ENCODE results near the gene SPOCK1.

SPOCK1 gene

DNA sequence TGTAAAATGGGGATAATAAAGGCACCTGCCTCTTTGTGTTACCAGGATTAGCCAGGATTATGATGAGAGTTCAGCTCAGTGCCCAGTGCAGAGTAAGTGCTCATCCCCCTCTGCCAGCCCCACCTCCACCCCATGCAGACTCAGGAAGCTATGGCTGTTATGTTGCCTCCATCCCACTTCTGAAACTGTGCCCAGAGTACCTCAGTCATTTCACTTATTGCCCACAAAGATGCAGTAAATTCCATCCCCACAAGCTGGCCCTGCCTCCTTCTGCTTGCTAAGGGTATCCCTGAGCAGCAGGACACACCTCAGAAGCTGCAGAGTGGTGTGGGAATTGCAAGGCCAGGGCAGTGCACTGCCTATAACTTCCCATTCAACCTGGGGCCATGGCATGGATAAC is 415.1 kb downstream of the SPOCK1 start:
- H3K14ac ChIP-seq (ENCODE audit: low read length in 2 of 2): no peak overlapping the region
- H3K4me3 ChIP-seq (ENCODE audit: insufficient read depth in 1 of 2, low read depth in 1 of 2, low read length in 2 of 2): no peak overlapping the region
- H3K27me3 ChIP-seq (ENCODE audit: control insufficient read depth in 1 of 2, insufficient read depth in 1 of 2, low read length in 2 of 2): peaks cover 0 to 18% of the 10 kb centered on the region in 2 experiments
- no peak overlapping the region for H3K27ac ChIP-seq (ENCODE audit: low read length, poor library complexity, severe bottlenecking)
- H3K18ac ChIP-seq (ENCODE audit: low read depth in 1 of 2, low read length in 2 of 2): no peak overlapping the region
- no peaks in the 10 kb centered on the region for H3K79me1 ChIP-seq (replicated peaks; ENCODE audit: low read length, poor library complexity, severe bottlenecking)
- no peak overlapping the region for H4K8ac ChIP-seq (ENCODE audit: low read length)
- H3K9ac ChIP-seq (ENCODE audit: low read length): no peak overlapping the region
- H2BK120ac ChIP-seq (ENCODE audit: low read depth, low read length): no peak overlapping the region
- H3K4me2 ChIP-seq (ENCODE audit: low read length, poor library complexity, severe bottlenecking): no peak overlapping the region
- no peak overlapping the region for H2BK5ac ChIP-seq (ENCODE audit: low read depth, low read length, poor library complexity, severe bottlenecking)
- no peak overlapping the region for H2AK5ac ChIP-seq (ENCODE audit: low read length, severe bottlenecking)
- H3K36me3 ChIP-seq (ENCODE audit: control insufficient read depth in 1 of 2, insufficient read depth in 2 of 2, low read depth in 1 of 2, low read length in 2 of 2): no peaks in the 10 kb centered on the region
- no peak for DNase-seq
- H2BK15ac ChIP-seq (ENCODE audit: low read depth, poor library complexity, severe bottlenecking): no peak overlapping the region
- H3K9me3 ChIP-seq (ENCODE audit: control insufficient read depth, low read length): no peaks in the 10 kb centered on the region
- no peak overlapping the region for H3K4ac ChIP-seq (ENCODE audit: low read depth in 1 of 2, low read length in 2 of 2)
- H3K4me1 ChIP-seq (ENCODE audit: control insufficient read depth, insufficient read depth, low read depth, low read length): no peaks in the 10 kb centered on the region
- H2BK12ac ChIP-seq (ENCODE audit: low read length in 2 of 2): no peak overlapping the region
- no peak overlapping the region for H3K23ac ChIP-seq (ENCODE audit: low read length in 2 of 2)
- no peak overlapping the region for H2AFZ ChIP-seq (ENCODE audit: low read depth, low read length)
- H4K91ac ChIP-seq (ENCODE audit: low read length): no peak overlapping the region

DNA sequence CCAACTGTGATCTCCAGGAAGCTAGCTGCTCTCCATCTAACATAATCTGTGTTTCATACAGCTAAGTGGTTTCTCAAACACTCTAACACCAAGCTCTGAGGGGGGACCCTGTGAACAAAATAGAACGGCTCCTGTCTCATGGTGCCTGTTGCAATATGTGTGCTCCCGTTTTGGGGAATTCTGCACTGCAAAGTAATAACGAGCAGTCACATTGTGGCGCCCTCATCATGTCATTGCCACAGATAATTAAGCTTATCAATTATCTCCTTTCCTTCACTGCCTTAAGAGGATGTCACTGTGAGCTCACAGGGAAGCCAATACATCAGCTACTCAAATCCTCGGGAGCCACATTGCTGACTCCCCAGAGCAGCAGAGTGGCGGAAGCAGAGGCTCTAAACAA is 416.2 kb downstream of the SPOCK1 start:
- H2BK5ac ChIP-seq (ENCODE audit: low read depth, low read length, poor library complexity, severe bottlenecking): no peak overlapping the region
- no peak overlapping the region for H3K9ac ChIP-seq (ENCODE audit: low read length)
- H4K8ac ChIP-seq (ENCODE audit: low read length): no peak overlapping the region
- 88% methylated on average over 6 of the region's 6 CpGs for WGBS
- no peak overlapping the region for H2BK12ac ChIP-seq (ENCODE audit: low read length in 2 of 2)
- no peak for DNase-seq
- no peaks in the 10 kb centered on the region for H3K36me3 ChIP-seq (ENCODE audit: control insufficient read depth in 1 of 2, insufficient read depth in 2 of 2, low read depth in 1 of 2, low read length in 2 of 2)
- no peak overlapping the region for H4K91ac ChIP-seq (ENCODE audit: low read length)
- no peak overlapping the region for H3K4me2 ChIP-seq (ENCODE audit: low read length, poor library complexity, severe bottlenecking)
- no peak overlapping the region for H2AFZ ChIP-seq (ENCODE audit: low read depth, low read length)
- no peak overlapping the region for H3K23ac ChIP-seq (ENCODE audit: low read length in 2 of 2)
- H3K4me3 ChIP-seq (ENCODE audit: insufficient read depth in 1 of 2, low read depth in 1 of 2, low read length in 2 of 2): no peak overlapping the region
- no peaks in the 10 kb centered on the region for H3K9me3 ChIP-seq (ENCODE audit: control insufficient read depth, low read length)
- H3K18ac ChIP-seq (ENCODE audit: low read depth in 1 of 2, low read length in 2 of 2): no peak overlapping the region
- H3K79me1 ChIP-seq (replicated peaks; ENCODE audit: low read length, poor library complexity, severe bottlenecking): no peaks in the 10 kb centered on the region
- H2BK120ac ChIP-seq (ENCODE audit: low read depth, low read length): no peak overlapping the region
- no peak overlapping the region for H3K14ac ChIP-seq (ENCODE audit: low read length in 2 of 2)
- no peak overlapping the region for H3K4ac ChIP-seq (ENCODE audit: low read depth in 1 of 2, low read length in 2 of 2)
- peaks cover 0 to 18% of the 10 kb centered on the region in 2 experiments for H3K27me3 ChIP-seq (ENCODE audit: control insufficient read depth in 1 of 2, insufficient read depth in 1 of 2, low read length in 2 of 2)
- H2AK5ac ChIP-seq (ENCODE audit: low read length, severe bottlenecking): no peak overlapping the region
- no peak overlapping the region for H2BK15ac ChIP-seq (ENCODE audit: low read depth, poor library complexity, severe bottlenecking)
- peaks cover 6% of the 10 kb centered on the region for H3K4me1 ChIP-seq (ENCODE audit: control insufficient read depth, insufficient read depth, low read depth, low read length)
- no peak overlapping the region for H3K27ac ChIP-seq (ENCODE audit: low read length, poor library complexity, severe bottlenecking)

DNA sequence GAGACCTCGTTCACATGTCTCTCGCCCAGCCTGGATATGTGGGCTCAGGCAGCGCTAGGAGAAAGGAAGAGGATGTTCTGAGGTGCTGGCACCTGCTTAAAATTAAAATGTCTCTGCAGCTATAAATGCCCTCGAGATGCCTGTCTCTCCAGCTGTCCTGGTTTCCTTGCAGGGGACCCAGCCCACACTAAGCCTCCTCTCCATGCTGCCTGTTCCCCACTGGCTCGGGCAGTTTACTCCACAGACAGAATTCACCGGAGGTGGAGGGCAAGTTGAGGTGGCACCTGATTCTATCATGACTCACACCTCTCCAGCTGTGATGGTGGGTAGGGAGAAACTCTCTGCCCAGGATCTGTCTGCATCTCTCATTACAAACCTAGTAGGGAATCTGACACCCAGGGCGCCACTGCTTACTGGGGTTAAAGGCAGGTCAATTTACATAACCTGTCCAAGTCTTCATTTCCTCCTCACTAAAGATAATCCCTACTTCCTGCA is 420.9 kb downstream of the SPOCK1 start:
- Histone ChIP-seq H3K9me3 (ENCODE audit: control insufficient read depth, low read length) (no peaks in the 10 kb centered on the region), H3K4me2 (ENCODE audit: low read length, poor library complexity, severe bottlenecking) (no peak overlapping the region), H3K18ac (ENCODE audit: low read depth in 1 of 2, low read length in 2 of 2) (no peak overlapping the region), H3K27me3 (ENCODE audit: control insufficient read depth in 1 of 2, insufficient read depth in 1 of 2, low read length in 2 of 2) (peaks cover 0 to 18% of the 10 kb centered on the region in 2 experiments), H3K4me1 (ENCODE audit: control insufficient read depth, insufficient read depth, low read depth, low read length) (peaks cover 6% of the 10 kb centered on the region), H2BK5ac (ENCODE audit: low read depth, low read length, poor library complexity, severe bottlenecking) (no peak overlapping the region), H3K27ac (ENCODE audit: low read length, poor library complexity, severe bottlenecking) (no peak overlapping the region), H3K9ac (ENCODE audit: low read length) (no peak overlapping the region), H2BK15ac (ENCODE audit: low read depth, poor library complexity, severe bottlenecking) (no peak overlapping the region), H2BK12ac (ENCODE audit: low read length in 2 of 2) (no peak overlapping the region), H4K91ac (ENCODE audit: low read length) (no peak overlapping the region), H3K4ac (ENCODE audit: low read depth in 1 of 2, low read length in 2 of 2) (no peak overlapping the region), H3K23ac (ENCODE audit: low read length in 2 of 2) (no peak overlapping the region), H3K4me3 (ENCODE audit: insufficient read depth in 1 of 2, low read depth in 1 of 2, low read length in 2 of 2) (no peak overlapping the region), H2BK120ac (ENCODE audit: low read depth, low read length) (no peak overlapping the region), H3K14ac (ENCODE audit: low read length in 2 of 2) (no peak overlapping the region), H2AFZ (ENCODE audit: low read depth, low read length) (no peak overlapping the region), H3K36me3 (ENCODE audit: control insufficient read depth in 1 of 2, insufficient read depth in 2 of 2, low read depth in 1 of 2, low read length in 2 of 2) (no peaks in the 10 kb centered on the region), H3K79me1 (replicated peaks; ENCODE audit: low read length, poor library complexity, severe bottlenecking) (no peaks in the 10 kb centered on the region), H4K8ac (ENCODE audit: low read length) (no peak overlapping the region), H2AK5ac (ENCODE audit: low read length, severe bottlenecking) (no peak overlapping the region)
- WGBS: 32% methylated on average over 4 of the region's 7 CpGs
- DNase-seq: no peak

DNA sequence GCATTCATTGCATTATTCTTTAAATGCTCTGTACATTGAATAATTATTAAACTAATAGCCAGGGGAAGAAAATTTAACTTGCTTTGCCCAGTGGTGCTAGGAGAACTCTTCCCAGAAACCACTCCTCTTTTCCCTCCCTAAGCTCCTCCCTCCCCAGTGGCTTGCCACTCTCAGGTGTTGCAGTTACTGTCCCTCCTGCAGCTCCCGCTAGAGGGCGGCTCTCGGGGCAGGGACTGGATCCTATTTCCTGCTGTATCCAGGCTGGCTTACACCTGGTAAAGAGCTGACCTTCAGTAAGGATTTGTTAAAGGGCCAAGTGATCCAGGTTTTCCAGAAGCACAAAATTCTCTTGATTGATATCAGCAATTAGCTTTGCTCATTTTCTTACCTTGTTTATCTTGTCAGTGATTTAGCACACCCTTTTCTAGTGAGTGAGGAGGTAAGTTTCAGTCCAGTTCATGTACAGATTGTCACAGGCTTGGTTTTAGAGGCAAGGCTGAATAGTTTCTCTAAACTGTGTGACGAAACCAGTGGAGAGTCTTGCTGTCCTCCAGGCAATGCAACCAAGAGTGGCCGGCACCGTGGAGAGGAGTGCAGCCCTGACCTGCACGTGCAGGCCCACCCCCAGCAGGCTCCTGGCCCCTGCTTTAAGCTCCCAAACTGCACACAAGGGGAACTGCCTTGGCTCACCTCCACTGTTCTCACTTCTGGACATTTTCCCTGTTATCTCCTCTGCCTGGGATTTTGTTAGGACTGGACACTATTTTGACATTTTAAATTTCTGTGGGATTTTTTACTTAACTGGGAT is 423.8 kb downstream of the SPOCK1 start:
- no peak overlapping the region for H2AK5ac ChIP-seq (ENCODE audit: low read length, severe bottlenecking)
- no peak overlapping the region for H3K4me3 ChIP-seq (ENCODE audit: insufficient read depth in 1 of 2, low read depth in 1 of 2, low read length in 2 of 2)
- H2BK120ac ChIP-seq (ENCODE audit: low read depth, low read length): no peak overlapping the region
- no peak overlapping the region for H3K23ac ChIP-seq (ENCODE audit: low read length in 2 of 2)
- no peak overlapping the region for H3K4ac ChIP-seq (ENCODE audit: low read depth in 1 of 2, low read length in 2 of 2)
- no peak overlapping the region for H2BK12ac ChIP-seq (ENCODE audit: low read length in 2 of 2)
- H3K14ac ChIP-seq (ENCODE audit: low read length in 2 of 2): no peak overlapping the region
- no peak overlapping the region for H2AFZ ChIP-seq (ENCODE audit: low read depth, low read length)
- no peaks in the 10 kb centered on the region for H3K9me3 ChIP-seq (ENCODE audit: control insufficient read depth, low read length)
- H2BK15ac ChIP-seq (ENCODE audit: low read depth, poor library complexity, severe bottlenecking): no peak overlapping the region
- H3K36me3 ChIP-seq (ENCODE audit: control insufficient read depth in 1 of 2, insufficient read depth in 2 of 2, low read depth in 1 of 2, low read length in 2 of 2): no peaks in the 10 kb centered on the region
- H2BK5ac ChIP-seq (ENCODE audit: low read depth, low read length, poor library complexity, severe bottlenecking): no peak overlapping the region
- no peaks in the 10 kb centered on the region for H3K27me3 ChIP-seq (ENCODE audit: control insufficient read depth in 1 of 2, insufficient read depth in 1 of 2, low read length in 2 of 2)
- no peak overlapping the region for H3K9ac ChIP-seq (ENCODE audit: low read length)
- DNase-seq: peak; percentile 4
- H3K27ac ChIP-seq (ENCODE audit: low read length, poor library complexity, severe bottlenecking): no peak overlapping the region
- no peak overlapping the region for H3K18ac ChIP-seq (ENCODE audit: low read depth in 1 of 2, low read length in 2 of 2)
- no peak overlapping the region for H4K91ac ChIP-seq (ENCODE audit: low read length)
- peaks cover 6% of the 10 kb centered on the region for H3K4me1 ChIP-seq (ENCODE audit: control insufficient read depth, insufficient read depth, low read depth, low read length)
- H3K79me1 ChIP-seq (replicated peaks; ENCODE audit: low read length, poor library complexity, severe bottlenecking): no peaks in the 10 kb centered on the region
- 41% methylated on average over 7 of the region's 7 CpGs for WGBS
- H3K4me2 ChIP-seq (ENCODE audit: low read length, poor library complexity, severe bottlenecking): no peak overlapping the region
- no peak overlapping the region for H4K8ac ChIP-seq (ENCODE audit: low read length)
